GM18519 (cell line): ENCODE results near the gene SNF8.
"Not testable (repeated sequence)": the region's sequence is repeated elsewhere in the genome, so short reads cannot be mapped to it uniquely, and the experiment has no call there.

ENCODE experiments used
- ATAC-seq: cut with Tn5 transposase; IDR thresholded peaks from one replicate; pipeline ENCODE4 v1.9.1; 2021; ENCODE audit warnings: mild to moderate bottlenecking, moderate library complexity; ENCODE audit not compliant: unreplicated experiment, low FRiP score

Gene SNF8, protein sequence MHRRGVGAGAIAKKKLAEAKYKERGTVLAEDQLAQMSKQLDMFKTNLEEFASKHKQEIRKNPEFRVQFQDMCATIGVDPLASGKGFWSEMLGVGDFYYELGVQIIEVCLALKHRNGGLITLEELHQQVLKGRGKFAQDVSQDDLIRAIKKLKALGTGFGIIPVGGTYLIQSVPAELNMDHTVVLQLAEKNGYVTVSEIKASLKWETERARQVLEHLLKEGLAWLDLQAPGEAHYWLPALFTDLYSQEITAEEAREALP

GRCh38 chr17:48944515-48945260 lies at the start of gene SNF8:
TSS of gene SNF8 (minus strand) at chr17:48944842. CDS start at chr17:48944734, 108 bp downstream.
- peak; percentile 77 for ATAC-seq

DNA sequence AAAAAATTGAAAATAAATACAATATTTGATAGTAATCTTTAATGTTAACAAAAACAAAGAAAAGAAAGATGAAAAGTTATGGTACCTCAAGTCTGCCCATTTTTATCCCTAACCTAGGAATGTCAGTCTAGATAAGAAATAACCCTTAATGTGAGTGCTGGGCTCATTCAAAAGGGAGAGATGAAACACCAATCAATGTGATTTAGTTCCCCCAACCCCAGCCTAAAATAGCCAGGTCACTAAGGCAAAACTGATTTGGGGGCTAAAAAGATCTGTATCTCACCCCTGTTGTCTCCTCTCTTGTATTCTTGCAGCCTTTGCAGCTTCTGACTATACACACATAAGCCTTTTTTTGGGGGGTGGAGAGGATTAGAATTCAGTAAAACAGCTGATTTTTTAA lies 49.3 kb upstream of the SNF8 start:
- no peak for ATAC-seq

GRCh38 chr17:48993305-48993704 lies 48.7 kb upstream of the SNF8 start:
- no peak for ATAC-seq

GRCh38 chr17:48992444-48992843 lies 47.8 kb upstream of the SNF8 start:
- ATAC-seq, result no peak

- ATAC-seq, result no peak
These were observed 46.3 kb upstream of the SNF8 start for GRCh38 chr17:48990882-48991357.

DNA sequence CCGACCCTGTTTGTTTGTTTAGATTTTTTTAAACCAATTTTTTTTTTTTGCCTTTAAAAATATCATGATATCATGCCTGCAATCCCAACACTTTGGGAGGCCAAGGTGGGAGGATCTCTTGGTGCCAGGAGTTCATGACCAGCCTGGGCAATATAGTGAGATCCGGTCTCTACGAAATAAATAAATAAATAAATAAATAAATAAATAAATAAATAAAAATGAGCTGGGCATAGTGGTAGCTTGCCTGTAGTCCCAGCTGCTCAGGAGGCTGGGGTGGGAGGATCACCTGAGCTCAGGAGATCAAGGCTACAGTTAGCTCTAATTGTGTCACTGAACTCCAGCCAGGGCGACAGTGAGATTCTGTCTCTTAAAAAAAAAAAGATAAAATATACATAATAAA lies 44.5 kb upstream of the SNF8 start:
- no peak for ATAC-seq

GRCh38 chr17:48985436-48986245 lies 41.0 kb upstream of the SNF8 start:
- no peak for ATAC-seq

DNA sequence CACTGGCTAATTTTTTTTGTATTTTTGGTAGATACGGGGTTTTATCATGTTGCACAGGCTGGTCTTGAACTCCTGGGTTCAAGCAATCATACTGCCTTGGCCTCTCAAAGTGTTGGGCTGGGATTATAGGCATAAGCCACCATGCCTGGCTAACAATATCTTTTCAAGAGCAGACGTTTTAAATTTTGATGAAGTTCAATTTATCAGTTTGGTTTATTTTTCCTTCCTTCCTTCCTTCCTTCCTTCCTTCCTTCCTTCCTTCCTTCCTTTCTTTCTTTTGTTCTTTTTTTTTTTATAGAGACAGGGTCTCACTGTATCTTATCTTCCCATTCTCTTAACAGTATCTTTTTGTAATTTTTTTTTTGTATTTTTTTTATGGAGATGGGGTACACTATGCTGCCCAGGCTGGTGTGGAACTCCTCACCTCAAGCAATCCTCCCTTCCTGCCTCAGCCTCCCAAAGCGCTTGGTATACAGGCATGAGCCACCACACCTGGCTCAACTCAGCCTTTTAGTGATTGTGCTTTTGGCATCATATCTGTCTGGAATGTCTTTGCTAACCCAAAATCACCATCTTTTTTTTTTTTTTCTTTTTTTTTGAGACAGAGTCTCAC lies 37.4 kb upstream of the SNF8 start:
- no peak for ATAC-seq

GRCh38 chr17:48973806-48974205 lies 29.2 kb upstream of the SNF8 start:
- ATAC-seq, result no peak

- no peak for ATAC-seq
These were observed 28.1 kb upstream of the SNF8 start for GRCh38 chr17:48972749-48973097.

- ATAC-seq, result no peak
These were observed 26.4 kb upstream of the SNF8 start for GRCh38 chr17:48970865-48971687.

GRCh38 chr17:48970224-48970623 lies 25.6 kb upstream of the SNF8 start:
- no peak for ATAC-seq

DNA sequence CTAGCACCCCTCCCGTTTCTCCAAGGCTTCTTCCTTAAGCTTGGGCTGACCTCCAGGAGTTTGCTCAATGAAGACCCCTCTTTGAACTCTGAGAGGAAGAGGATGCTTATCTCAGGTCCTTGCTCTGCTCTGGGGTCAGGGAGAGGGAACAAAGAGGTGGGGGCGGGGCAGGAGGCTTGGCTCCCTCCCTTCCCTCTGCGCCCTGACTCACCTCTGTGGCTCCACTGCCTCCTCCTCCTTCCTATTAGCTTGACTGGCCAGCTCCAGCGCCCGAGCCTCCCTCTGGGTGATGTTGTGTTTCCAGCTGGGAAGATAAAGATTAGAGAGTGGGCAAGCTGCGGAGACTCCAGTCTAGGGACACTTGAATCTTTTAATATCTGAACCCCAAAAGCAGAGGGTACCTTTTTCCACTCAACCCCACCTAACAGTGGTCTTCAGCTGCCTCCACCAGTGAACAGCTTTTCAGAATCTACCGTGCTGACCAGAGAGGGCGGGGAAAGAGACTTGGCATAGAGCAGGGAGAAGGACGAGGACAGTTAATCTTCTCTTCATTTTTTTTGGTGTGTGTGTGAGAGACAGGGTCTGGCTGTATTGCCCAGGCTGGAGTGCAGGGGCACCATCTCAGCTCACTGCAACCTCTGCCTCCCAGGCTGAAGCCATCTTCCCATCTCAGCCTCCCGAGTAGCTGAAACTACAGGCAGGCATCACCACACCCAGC lies 17.0 kb upstream of the SNF8 start:
- ATAC-seq, result no peak

DNA sequence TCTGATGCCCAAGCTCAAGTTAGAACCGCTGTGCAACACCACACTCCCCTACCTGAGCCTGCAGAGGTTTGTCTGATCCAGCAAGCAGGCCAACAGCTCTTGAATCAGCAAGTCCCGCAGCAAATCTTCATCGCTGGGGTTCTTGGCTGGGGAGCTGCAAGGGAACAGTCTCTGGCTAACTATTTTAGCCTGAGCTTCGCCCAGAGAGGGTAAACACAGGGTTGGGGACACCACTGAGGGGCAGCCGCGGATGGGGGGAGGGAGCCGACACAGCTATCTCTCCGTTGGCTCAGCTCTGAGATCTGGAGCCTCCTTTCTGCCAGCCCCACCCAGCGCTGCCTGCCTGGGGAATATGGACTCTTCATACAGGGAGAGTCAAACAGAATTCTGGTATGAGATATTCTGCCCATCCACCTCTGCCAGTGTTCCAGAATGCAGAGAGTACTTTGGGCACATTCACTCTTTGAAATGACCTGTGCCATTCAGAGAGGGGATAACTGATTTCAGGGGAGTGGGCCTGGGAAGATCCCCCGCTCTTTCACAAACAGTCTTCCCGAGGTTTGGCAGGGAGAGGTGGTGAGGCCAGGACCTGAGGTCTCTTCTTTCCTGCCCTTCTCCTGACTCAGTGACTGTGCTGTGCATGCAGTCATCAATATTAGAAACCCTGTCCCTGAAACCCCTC lies 16.3 kb upstream of the SNF8 start:
- no peak for ATAC-seq

- no peak for ATAC-seq
These were observed 9.7 kb upstream of the SNF8 start for GRCh38 chr17:48954300-48954755.

DNA sequence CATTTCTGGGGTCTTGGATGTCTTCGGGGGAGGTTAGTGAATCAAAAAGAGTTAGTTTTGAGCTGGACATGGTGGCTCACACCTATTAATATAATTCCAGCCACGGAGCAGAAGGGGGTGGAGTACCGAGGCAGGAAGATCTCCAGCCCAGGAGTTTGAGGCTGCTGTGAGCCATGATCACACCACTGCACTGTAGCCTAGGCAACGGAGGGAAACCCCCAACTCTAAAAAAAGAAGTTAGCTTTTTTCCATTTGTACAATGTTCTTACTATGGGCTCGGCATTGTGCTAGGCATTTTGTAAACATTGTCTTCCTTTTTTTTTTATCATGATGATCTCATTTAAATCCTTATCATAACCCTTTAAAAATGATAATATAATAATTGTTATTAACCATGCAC lies 8.3 kb upstream of the SNF8 start:
- ATAC-seq, result no peak

DNA sequence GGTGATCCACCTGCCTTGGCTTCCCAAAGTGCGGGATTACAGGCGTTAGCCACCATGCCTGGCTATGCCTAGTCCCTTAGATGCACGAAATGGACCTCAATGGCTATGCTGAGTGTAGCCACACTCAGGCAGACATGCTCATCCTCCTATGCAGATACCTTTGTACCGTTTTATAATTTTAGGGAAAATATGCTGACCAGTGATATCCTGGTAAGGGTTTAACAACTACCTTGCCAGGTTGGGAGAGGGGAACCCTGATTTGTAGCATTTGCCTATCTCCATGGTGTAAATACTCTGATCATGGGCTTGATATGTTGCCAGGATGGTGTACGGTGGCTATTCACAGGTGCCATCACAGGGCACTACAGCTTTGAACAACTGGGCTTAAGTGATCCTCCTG lies 6.9 kb upstream of the SNF8 start:
- no peak for ATAC-seq

DNA sequence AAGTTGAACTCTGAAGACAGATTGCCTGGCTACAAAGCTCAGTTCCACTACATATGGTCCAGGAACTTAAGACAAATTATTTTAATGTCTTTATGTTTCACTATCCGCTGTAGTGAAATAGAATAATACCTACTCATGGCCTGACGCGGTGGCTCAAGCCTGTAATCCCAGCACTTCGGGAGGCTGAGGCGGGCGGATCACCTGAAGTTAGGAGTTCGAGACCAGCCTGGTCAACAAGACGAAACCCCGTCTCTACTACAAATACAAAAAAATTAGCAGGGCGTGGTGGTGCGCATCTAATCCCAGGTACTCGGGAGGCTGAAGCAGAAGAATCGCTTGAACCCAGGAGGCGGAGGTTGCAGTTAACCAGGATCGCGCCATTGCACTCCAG lies 614 bp upstream of the SNF8 start:
- ATAC-seq, result not testable (repeated sequence)

DNA sequence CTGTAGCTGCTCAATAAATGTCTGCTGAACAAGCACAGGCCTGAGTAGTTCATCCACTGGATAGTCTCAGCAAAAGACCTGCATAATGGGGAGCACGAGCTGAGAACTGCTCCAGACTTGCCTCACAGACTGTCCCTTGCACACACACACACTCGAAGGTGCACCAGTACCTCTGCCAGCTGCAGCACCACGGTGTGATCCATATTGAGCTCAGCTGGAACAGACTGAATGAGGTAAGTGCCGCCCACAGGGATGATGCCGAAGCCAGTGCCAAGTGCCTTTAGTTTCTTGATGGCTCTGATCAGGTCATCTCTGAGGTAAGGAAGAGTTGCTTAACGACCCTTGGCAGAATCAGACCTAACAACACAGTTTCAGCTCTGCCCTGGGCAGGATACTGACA lies 11.6 kb downstream of the SNF8 start:
- no peak for ATAC-seq
